DMS 273 (cell line): ENCODE data around the gene FANCC.
"Not testable (repeated sequence)": the region's sequence is repeated elsewhere in the genome, so short reads cannot be mapped to it uniquely, and the experiment has no call there.

ENCODE experiments used
- DNase-seq: peaks from one replicate; lab custom pipeline; 2025; ENCODE audit not compliant: unreplicated experiment; lab: John Stamatoyannopoulos, UW

The FANCC gene

GRCh38 chr9:95239071-95239470 is 78.4 kb downstream of the FANCC start:
- DNase-seq: no peak

GRCh38 chr9:95237336-95237735 is 80.2 kb downstream of the FANCC start:
- DNase-seq: no peak

- DNase-seq: peak; percentile 11
Measured at GRCh38 chr9:95230046-95230445, 87.5 kb downstream of the FANCC start.

- no peak for DNase-seq
Measured at GRCh38 chr9:95229230-95229915, 88.1 kb downstream of the FANCC start.

GRCh38 chr9:95226921-95227320 is 90.6 kb downstream of the FANCC start:
- no peak for DNase-seq

- DNase-seq: no peak
Measured at GRCh38 chr9:95225726-95226106, 91.8 kb downstream of the FANCC start.

GRCh38 chr9:95225076-95225725 is 92.3 kb downstream of the FANCC start:
- no peak for DNase-seq

GRCh38 chr9:95224376-95225019 is 93.0 kb downstream of the FANCC start:
- DNase-seq: no peak

- DNase-seq: not testable (repeated sequence)
Measured at GRCh38 chr9:95220352-95220751, 97.2 kb downstream of the FANCC start.

GRCh38 chr9:95218773-95219172 is 98.7 kb downstream of the FANCC start:
- no peak for DNase-seq

- DNase-seq: no peak
Measured at GRCh38 chr9:95217936-95218335, 99.6 kb downstream of the FANCC start.

GRCh38 chr9:95215336-95215898 is 102.1 kb downstream of the FANCC start:
- DNase-seq: peak; percentile 7

- DNase-seq: no peak
Measured at GRCh38 chr9:95213117-95213516, 104.4 kb downstream of the FANCC start.

- peak; percentile 14 for DNase-seq
Measured at GRCh38 chr9:95211028-95211427, 106.5 kb downstream of the FANCC start.

GRCh38 chr9:95207403-95207802 is 110.1 kb downstream of the FANCC start:
- DNase-seq: peak; percentile 14

- peak; percentile 3 for DNase-seq
Measured at GRCh38 chr9:95206143-95206542, 111.4 kb downstream of the FANCC start.

- DNase-seq: no peak
Measured at GRCh38 chr9:95204710-95205109, 112.8 kb downstream of the FANCC start.

- no peak for DNase-seq
Measured at GRCh38 chr9:95204310-95204709, 113.2 kb downstream of the FANCC start.

GRCh38 chr9:95203019-95203418 is 114.5 kb downstream of the FANCC start:
- DNase-seq: not testable (repeated sequence)

- DNase-seq: no peak
Measured at GRCh38 chr9:95202076-95202681, 115.3 kb downstream of the FANCC start.

GRCh38 chr9:95201206-95201605 is 116.3 kb downstream of the FANCC start:
- DNase-seq: no peak
